HG03045 (cell line): ENCODE measurements around the gene RUVBL1.
"Not testable (repeated sequence)": the region's sequence is repeated elsewhere in the genome, so short reads cannot be mapped to it uniquely, and the experiment has no call there.

Experiments used
- ATAC-seq: cut with Tn5 transposase; IDR thresholded peaks from one replicate; pipeline ENCODE4 v1.9.1; 2021; ENCODE audit warnings: mild to moderate bottlenecking, moderate library complexity; ENCODE audit not compliant: unreplicated experiment

The RUVBL1 gene

DNA sequence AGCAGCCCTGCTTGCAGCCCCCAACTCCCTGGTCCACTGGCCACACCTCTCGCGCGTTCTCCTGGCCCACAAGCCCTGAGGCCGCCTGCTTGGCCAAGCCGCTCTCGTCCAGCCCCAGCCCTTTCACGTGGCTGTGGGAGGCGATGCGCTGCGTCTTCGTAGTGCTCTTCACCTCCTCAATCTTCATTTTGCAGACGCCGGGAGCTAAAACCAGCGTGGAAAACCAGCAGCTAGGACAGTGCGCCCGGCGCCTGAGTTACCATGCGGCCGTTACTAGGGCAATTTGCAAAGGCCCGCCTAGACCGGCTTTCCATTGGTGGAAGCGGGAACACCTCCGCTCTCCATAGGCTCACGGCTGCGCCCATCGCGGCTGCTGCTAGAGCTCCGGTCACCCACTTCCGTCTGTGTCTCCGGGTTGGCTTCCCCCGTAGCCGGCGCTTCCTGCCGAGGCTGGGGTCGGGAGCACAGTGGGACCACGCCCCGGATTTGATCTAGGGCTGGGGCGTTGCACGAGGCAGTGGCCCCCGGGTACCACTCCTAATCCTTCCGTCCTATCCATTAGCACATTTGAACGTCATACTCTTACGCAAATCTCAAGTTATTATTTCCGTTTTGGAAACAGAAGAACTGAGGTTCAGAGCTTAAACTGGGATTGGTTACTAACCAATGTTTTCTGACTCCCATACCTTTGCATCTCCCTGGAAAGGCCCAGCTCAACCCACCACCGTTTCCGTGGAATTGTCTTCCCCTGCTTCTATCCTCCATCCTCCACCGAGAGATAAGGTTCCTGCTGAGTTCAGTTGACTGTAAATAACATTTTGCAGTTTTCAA, at the start of gene RUVBL1:
RUVBL1 (minus strand) TSS at position 275 of the 831 bp plus-strand sequence; CDS start at position 187, 88 bp downstream.
- peak; percentile 97 for ATAC-seq

DNA sequence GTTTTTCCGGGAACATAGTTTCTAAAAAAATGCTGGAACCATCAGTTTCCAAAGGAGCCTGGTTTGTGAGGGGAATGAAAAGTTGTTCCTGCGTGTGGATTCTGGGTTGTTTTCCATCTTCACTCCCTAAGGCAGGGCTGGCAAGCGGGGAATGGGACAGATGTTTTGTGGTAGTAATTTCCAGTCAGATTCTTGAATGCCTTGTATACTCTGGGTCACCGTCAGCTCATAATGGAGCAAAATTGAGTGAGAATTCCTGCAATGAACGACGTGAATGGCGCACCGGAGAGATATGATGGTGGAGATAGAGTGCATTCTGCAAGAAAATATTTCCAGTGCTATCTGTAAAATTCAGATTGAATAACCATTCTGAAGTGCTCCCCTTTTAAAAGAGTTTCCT, 49.6 kb upstream of the RUVBL1 start:
- ATAC-seq = no peak

DNA sequence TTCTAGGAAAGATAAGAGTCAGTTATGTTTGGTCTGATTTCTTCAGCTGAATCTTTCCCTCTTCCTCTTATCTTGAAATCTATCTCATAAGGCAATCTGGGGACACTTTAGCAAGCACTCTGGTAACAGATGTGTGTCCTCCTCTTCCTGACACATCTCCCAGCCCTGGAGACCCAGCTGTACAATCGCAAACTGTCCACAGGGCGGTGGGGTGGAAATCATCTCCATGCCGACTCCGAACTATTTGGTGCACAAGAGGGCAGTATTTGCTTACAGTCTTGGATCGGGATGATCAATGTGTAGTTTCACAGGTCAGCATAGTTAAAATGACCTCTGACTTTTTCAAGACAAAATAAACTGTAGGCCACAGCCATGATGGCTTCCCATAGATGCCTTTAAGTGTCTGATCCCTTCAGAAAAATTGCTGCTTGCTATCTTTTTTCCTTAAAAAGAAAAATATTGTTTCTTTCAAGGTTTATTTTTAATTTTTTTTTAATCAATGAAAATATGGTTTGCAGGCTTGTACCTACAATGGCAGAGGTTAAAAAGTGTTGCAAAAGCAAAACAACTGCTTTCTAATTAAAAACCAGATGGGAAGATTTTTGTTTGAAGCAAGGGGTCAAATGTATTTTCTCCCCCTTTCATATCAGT, 47.4 kb upstream of the RUVBL1 start:
- no peak for ATAC-seq

DNA sequence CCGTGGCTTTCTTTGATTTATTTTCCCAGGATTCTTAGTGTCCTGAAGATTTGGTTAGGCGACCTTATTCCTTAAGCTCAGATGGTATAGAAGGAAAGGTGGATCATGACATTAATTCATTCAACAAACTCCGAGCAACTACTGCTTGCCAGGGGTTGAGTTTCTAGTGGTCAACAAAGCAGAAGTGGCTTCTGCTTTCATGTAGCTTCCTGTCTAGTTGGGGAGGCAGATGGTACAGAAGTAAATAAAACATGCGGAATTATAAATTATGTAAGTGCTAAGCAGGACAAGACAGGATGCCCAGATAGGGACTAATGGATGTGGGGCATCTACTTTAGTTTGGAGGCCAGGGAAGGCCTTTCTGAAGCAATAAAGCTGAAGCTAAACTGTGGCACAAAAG, 45.2 kb upstream of the RUVBL1 start:
- ATAC-seq = no peak

DNA sequence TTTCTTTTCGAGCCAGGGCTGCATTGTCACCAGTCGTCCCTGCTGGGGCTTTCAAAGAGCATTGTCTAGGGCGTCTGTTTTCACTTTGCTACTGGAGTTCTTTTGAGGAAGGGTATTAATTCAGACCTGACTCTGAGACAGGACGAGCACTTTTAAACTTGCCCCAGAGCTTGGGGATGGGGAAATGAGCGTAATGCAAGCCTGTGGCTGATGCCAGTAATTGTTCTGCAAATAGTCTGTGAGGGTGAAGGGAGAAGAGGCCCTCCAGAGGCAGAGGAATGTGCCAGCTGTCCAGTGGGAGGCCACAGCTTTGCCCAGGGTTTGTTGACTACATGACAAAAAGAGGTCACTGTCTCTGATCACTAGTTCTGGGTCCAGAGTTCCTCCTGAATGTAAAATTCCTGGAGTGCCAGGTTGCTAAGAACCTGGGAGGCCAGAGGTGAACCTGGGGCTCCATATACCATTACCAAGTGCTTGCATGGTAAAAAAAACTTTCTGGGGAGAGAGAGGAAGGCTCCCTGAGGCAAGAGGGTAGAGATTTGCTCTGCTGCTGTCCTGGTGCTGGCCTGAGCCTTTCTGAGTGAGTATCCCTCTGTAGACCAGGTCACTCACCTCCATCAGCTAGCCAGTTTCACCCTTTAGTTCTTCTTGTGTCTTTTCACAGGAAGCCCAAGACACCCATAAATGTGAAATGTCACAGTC, 44.5 kb upstream of the RUVBL1 start:
- ATAC-seq = no peak

GRCh38 chr3:128167646-128167972, 44.0 kb upstream of the RUVBL1 start:
- no peak for ATAC-seq

- ATAC-seq = no peak
Measured at GRCh38 chr3:128166971-128167453, 43.4 kb upstream of the RUVBL1 start.

- ATAC-seq = no peak
Measured at GRCh38 chr3:128163432-128163831, 39.8 kb upstream of the RUVBL1 start.

DNA sequence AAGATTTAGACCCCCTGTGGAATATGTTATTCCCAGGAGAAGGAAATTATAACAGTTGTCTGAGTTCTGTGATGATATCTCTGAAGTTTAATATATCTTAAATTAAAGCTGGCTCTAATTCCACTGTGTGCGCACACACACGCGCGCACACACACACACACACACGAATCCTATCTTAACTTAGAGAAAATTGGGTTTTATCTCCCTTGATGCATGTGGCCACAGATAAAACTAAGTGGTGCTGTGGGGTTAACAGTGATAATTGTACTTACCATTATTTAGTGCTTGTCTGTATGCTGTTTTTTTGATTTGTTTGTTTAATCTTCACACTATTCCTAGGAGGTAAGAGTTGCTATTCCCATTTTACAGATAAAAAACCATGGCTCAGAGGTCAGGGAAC, 37.0 kb upstream of the RUVBL1 start:
- ATAC-seq = no peak

- ATAC-seq = no peak
Measured at GRCh38 chr3:128155616-128156360, 32.2 kb upstream of the RUVBL1 start.

DNA sequence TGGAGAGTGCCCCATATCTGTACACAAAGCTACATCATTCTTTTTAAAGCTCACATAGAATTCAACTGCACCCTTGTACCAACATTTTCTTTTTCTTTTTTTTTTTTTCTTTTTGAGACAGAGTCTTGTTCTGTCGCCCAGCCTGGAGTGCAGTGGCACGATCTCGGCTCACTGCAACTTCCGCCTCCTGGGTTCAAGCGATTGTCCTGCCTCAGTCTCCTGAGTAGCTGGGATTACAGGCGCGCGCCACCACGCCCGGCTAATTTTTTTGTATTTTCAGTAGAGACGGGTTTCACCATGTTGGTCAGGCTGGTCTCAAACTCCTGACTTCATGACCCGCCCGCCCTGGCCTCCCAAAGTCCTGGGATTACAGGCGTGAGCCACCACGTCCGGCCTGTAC, 30.7 kb upstream of the RUVBL1 start:
- ATAC-seq = not testable (repeated sequence)

GRCh38 chr3:128153156-128154041, 29.8 kb upstream of the RUVBL1 start, which contains the start of gene EEFSEC:
EEFSEC (plus strand) TSS chr3:128153481; CDS start chr3:128153508, 27 bp downstream.
- peak; percentile 92 for ATAC-seq

- ATAC-seq = no peak
Measured at GRCh38 chr3:128152419-128153155, 29.0 kb upstream of the RUVBL1 start.

- ATAC-seq = no peak
Measured at GRCh38 chr3:128151758-128152274, 28.2 kb upstream of the RUVBL1 start.

GRCh38 chr3:128149650-128150049, 26.0 kb upstream of the RUVBL1 start:
- ATAC-seq = no peak

- no peak for ATAC-seq
Measured at GRCh38 chr3:128146201-128146600, 22.6 kb upstream of the RUVBL1 start.

GRCh38 chr3:128145279-128145678, 21.7 kb upstream of the RUVBL1 start:
- ATAC-seq = no peak

GRCh38 chr3:128144512-128145187, 21.0 kb upstream of the RUVBL1 start:
- ATAC-seq = no peak
